GM12892 (cell line): ENCODE data around the gene ARHGAP15.

Experiments used
- POLR2AphosphoS5 ChIP-seq: IDR thresholded peaks from 2 replicates; pipeline ENCODE4 v1.6.1; 2011; ENCODE audit warnings: low read depth, low read length, control low read depth
- TAF1 ChIP-seq: IDR thresholded peaks from 2 replicates; pipeline ENCODE4 v1.6.1; 2011; ENCODE audit warnings: low read depth, mild to moderate bottlenecking, control low read depth, low read length, borderline replicate concordance

DNA sequence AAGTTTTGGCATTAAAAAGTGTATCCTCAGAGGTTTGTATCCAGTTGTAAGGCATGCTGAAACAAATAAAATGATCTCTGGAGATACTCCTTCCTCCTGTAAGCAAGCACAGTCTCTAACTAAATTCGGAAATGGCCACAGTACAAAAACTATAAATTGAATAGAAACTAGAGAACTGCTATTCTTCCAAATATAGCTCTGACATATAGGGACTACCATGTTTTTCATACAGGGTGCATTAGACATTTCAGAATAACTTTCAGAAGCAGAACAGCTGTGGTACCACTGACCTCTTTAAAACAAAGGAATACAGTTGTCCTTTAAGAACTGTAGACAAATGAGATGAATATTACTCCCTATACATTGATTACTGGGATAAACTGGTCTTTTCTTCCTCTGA is 568.5 kb downstream of the ARHGAP15 start:
- TF ChIP-seq POLR2AphosphoS5 (no peak), TAF1 (no peak)
